Nephron progenitor cell (in vitro differentiated cells): ENCODE data around the gene KIF6.

Source experiments
- DNase-seq: peaks from one replicate; pipeline ENCODE4 v3.0.0; 2021
- H3K27ac Mint-ChIP-seq: 2 replicates; pipeline ENCODE4 v1.8.0; 2021; ENCODE audit warnings: mild to moderate bottlenecking, moderate library complexity, mixed read lengths
- H3K27me3 Mint-ChIP-seq: 2 replicates; pipeline ENCODE4 v1.8.0; 2021; ENCODE audit warnings: mild to moderate bottlenecking, low read depth, mixed read lengths; ENCODE audit not compliant: poor library complexity
- H3K36me3 Mint-ChIP-seq: 2 replicates; pipeline ENCODE4 v1.8.0; 2021; ENCODE audit warnings: low read depth, mixed read lengths
- H3K4me1 Mint-ChIP-seq: 2 replicates; pipeline ENCODE4 v1.8.0; 2021; ENCODE audit warnings: mixed read lengths
- H3K4me3 Mint-ChIP-seq: 2 replicates; pipeline ENCODE4 v1.8.0; 2021; ENCODE audit warnings: mild to moderate bottlenecking, moderate library complexity, mixed read lengths
- H3K9me3 Mint-ChIP-seq: 2 replicates; pipeline ENCODE4 v1.8.0; 2021; ENCODE audit warnings: mild to moderate bottlenecking, moderate library complexity, mixed read lengths
- CTCF ChIP-seq: fragments of 200-600 bp; sonication (generic); IDR thresholded peaks from 2 replicates; pipeline ENCODE4 v1.5.0; 2021; ENCODE audit warnings: antibody characterized with exemption

KIF6 gene

DNA sequence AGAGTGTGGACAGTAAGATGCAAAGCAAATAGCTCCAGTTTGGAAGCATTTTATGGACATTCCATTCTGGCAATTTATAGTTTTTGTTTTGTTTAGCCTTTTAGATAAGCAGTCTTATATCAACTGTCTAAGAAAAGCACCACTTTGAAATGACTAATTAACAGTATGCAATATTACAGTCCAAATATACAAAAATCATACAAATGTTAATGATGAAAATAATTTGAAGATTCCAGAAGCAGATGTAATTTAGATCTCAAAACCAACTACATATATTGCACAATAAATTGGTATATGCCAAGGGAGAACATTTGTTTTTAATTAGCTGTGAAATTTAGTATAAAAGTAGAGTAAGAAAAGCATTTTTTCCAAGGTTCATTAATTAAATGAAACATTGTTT lies 158.8 kb downstream of the KIF6 start:
- TF ChIP-seq CTCF = no peak
- no peak for DNase-seq
- Mint-ChIP-seq H3K36me3 (no peaks in the 10 kb centered on the region), H3K27me3 (peaks cover 5% of the 10 kb centered on the region), H3K27ac (no peak overlapping the region), H3K4me3 (no peak overlapping the region), H3K4me1 (no peaks in the 10 kb centered on the region), H3K9me3 (no peaks in the 10 kb centered on the region)

- no peak overlapping the region for H3K27ac Mint-ChIP-seq
- TF ChIP-seq CTCF = no peak
- DNase-seq = no peak
- no peaks in the 10 kb centered on the region for H3K4me1 Mint-ChIP-seq
- no peak overlapping the region for H3K4me3 Mint-ChIP-seq
- H3K36me3 Mint-ChIP-seq = no peaks in the 10 kb centered on the region
- H3K27me3 Mint-ChIP-seq = peaks cover 7% of the 10 kb centered on the region
- H3K9me3 Mint-ChIP-seq = no peaks in the 10 kb centered on the region
These were observed 159.3 kb downstream of the KIF6 start for GRCh38 chr6:39565956-39566355.

- Mint-ChIP-seq H3K4me1 (no peaks in the 10 kb centered on the region), H3K4me3 (no peak overlapping the region), H3K36me3 (no peaks in the 10 kb centered on the region), H3K27me3 (peaks cover 7% of the 10 kb centered on the region), H3K9me3 (no peaks in the 10 kb centered on the region), H3K27ac (no peak overlapping the region)
- no peak for TF ChIP-seq CTCF
- no peak for DNase-seq
These were observed 161.5 kb downstream of the KIF6 start for GRCh38 chr6:39563566-39564311.

GRCh38 chr6:39561536-39562266 lies 163.5 kb downstream of the KIF6 start:
- no peaks in the 10 kb centered on the region for H3K36me3 Mint-ChIP-seq
- H3K4me1 Mint-ChIP-seq = no peaks in the 10 kb centered on the region
- DNase-seq = no peak
- no peak for TF ChIP-seq CTCF
- H3K9me3 Mint-ChIP-seq = no peaks in the 10 kb centered on the region
- no peak overlapping the region for H3K4me3 Mint-ChIP-seq
- H3K27me3 Mint-ChIP-seq = peaks cover 7% of the 10 kb centered on the region
- no peak overlapping the region for H3K27ac Mint-ChIP-seq

GRCh38 chr6:39560915-39561314 lies 164.3 kb downstream of the KIF6 start:
- peaks cover 8% of the 10 kb centered on the region for H3K4me1 Mint-ChIP-seq
- TF ChIP-seq CTCF = no peak
- no peak overlapping the region for H3K4me3 Mint-ChIP-seq
- DNase-seq = no peak
- H3K27me3 Mint-ChIP-seq = peaks cover 7% of the 10 kb centered on the region
- H3K36me3 Mint-ChIP-seq = no peaks in the 10 kb centered on the region
- H3K9me3 Mint-ChIP-seq = no peaks in the 10 kb centered on the region
- no peak overlapping the region for H3K27ac Mint-ChIP-seq
